Fibroblast of skin of left biceps (primary cell): Measurements from ENCODE around the gene CCR5AS.
"Not testable (repeated sequence)": the region's sequence is repeated elsewhere in the genome, so short reads cannot be mapped to it uniquely, and the experiment has no call there.

ENCODE experiments used
- DNase-seq, 2 experiments: peaks; one replicate each; pipeline ENCODE4 v3.0.0-alpha.2; 2013; ENCODE audit warnings: low read depth in 2 of 2

CCR5AS gene

DNA sequence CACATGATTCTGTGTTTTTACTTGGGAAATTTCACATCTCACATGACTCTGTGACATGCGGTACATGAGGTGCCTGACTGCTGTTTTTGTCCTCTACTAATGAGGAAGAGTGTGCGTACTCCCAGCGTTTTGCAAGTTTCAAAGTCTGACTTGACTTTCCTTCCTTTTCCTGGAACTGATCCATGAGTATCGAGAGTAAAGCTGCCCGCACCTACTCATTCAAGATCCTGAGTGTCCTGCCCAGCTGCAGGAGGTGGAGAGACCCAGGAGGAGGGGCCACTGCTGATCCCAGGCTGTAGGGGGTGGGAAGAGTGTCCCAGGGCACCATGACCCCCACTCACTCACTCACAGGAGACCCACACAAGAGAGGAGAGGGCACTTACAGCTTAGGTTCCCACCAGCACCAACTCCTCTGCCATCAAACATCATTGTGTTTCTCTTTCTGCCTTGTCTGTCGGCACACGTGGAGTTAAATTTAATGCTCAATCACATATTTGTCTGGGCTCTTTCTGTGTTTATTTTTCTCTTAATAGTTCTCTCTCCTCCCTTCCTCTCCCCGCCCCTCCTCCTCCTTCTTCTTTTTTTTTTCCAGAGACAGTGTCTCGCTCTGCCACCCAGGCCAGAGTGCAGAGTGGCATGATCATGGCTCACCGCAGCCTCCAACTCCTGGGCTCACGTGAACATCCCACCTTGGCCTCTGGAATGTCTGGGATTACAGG, 1.4 kb downstream of the CCR5AS start:
- DNase-seq, result no peak

DNA sequence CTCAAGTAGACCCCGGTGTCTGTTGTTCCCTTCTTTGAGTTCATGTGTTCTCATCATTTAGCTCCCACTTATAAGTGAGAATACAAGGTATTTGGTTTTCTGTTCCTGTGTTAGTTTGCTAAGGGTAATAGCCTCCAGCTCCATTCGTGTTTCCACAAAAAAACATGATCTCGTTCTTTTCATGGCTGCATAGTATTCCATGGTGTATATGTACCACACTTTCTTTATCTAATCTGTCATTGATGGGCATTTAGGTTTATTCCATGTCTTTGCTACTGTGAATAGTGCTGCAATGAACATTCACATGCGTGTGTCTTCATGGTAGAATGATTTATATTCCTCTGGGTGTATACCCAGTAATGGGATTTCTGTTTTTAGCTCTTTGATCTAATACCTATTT, 4.0 kb downstream of the CCR5AS start:
- not testable (repeated sequence) for DNase-seq

- DNase-seq, result no peak
Measured at GRCh38 chr3:46401579-46401978, 5.3 kb downstream of the CCR5AS start.

DNA sequence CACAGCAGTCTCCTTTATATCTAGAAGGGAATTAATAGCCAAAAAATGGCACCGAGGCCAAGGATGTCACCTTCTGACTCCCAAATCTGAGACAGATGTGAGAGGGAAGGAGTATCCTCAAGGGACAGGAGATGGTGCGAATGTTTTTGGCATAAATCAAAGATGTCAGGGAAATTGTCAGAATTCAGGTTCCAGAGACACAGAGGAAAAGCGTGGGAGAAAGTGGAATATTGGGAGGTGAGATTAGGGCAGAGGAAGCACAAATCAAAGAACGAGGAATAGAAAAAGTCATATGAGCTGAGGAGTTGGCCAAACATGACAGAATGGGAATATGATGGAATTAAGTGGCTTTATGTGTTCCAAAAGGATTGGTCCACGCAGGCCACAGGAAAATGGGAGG, 6.0 kb downstream of the CCR5AS start:
- no peak for DNase-seq

GRCh38 chr3:46400000-46400734, 6.7 kb downstream of the CCR5AS start:
- DNase-seq, result peak; percentile 53 to 60

- DNase-seq, result no peak
Measured at GRCh38 chr3:46399557-46399956, 7.3 kb downstream of the CCR5AS start.

DNA sequence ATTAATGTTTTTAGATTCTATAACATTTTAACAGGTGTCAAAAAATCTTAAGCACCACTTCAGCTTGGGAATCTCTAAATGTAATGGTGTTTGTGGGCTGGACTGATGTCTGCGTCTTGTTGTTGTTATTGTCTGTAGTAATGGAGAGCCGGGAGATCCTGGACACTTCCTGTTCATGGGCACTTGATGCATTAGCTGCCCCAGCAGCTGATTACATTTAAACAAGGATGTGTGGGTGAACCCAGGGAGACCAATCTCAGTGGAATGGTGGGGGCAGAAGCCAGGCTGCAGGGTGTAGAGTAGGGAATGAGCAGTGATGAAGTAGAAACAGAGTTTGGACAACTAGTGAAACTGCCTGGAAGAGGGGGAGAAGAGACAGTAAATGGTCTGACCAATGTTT, 7.8 kb downstream of the CCR5AS start:
- DNase-seq, result no peak

- DNase-seq, result no peak
Measured at GRCh38 chr3:46398186-46398955, 8.5 kb downstream of the CCR5AS start.

DNA sequence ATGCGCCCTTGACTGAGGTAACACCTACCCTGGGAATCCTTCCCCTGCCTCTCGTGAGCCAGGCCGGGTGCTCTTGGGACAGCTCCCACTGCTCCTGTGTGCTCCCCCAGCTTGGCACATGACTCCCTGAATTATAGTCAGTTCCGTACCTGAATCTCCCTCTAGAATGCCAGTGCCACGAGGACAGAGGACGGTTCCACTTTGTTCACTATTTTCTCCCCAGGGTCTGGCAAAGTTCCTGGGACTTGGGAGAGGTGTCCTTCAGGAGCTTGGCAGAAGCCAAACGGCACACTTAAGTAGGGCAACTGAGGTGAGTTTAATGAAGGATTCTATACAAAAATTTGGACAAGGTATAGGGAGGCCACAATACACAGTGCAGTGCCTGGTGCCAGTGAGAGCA, 9.8 kb downstream of the CCR5AS start:
- DNase-seq, result no peak

GRCh38 chr3:46395766-46396530, 10.9 kb downstream of the CCR5AS start:
- no peak for DNase-seq

DNA sequence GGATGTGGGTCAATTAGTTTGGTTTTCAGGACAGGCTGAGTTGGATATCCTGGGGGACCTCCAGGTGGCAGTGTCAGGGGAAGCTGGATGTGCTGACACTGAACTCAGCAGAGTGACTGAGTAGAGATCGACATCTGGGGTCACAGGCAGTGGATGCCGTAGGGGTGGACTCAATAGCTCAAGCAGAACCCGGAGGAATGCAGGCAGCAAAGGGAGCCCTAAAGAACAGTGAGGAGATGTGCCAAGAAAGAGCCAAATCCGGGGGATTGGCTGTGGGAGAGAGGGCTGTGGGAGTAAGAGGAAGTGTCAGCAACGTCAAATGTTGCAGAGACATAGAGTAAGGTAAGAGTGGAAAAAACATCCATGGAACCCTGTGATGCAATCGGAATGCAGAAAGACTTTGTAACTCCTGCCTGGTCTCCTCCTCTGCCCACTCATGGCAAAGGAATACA, 11.6 kb downstream of the CCR5AS start:
- no peak for DNase-seq

DNA sequence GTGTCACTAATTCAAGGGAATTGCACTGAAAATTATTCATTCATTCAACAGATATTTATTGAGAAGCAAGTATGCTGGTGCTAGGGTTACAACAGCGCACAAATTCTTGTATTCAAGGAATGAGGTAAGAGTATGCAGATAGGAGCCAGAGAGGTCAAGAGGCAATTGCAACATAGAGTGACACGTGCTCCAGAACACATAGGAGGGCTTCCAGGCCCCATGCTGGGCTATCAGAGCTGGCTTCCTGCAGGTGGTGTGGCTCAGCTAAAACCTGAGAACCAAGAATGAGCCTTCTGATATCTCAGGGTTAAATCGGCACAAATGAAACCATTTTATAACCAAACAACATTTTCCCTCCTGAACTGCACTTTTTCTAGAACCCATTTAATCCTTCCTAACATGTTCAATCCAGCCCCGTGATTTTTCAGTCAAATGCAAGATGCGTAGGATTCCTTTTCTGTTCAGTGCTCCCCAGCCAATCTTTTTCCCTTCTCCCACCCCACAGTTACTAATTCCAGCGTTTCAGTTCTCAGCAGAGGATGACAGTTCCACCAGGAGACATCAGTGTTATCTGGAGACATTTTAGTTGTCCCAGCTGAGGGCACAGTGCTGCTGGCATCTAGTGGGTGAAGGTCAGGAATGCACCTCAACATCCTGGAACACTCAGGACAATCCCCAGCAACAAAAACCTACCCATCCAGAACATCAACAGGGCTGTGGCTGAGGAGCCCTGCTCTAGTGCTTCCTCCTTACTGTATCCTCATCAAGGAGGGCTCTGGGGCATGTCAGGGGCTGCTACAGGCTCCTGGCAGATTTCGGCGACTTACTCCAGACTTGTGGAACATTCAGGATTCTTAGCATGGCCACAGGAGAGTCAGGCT, 13.1 kb downstream of the CCR5AS start:
- no peak for DNase-seq

- DNase-seq, result no peak
Measured at GRCh38 chr3:46393011-46393410, 13.9 kb downstream of the CCR5AS start.

- DNase-seq, result not testable (repeated sequence)
Measured at GRCh38 chr3:46391526-46391925, 15.3 kb downstream of the CCR5AS start.

DNA sequence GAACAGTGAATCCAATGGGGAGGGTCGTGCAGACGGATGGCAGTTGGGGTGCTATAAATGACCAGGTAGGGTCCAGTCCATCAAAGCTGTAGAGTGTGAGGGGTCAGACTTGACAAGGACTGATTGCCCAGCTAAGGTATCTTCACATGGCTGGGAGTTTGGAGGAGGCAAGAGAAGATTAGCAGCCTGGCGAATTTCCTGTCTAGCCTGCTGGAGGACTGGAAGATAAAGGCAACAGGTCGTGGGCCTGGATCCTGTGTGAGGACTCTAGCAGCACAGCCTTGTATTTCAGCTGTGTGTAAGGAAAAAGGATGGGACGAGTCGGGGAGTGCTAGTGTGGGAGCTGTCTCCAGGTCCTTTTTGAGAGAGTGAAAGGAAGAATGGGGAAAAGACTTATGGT, 17.6 kb downstream of the CCR5AS start:
- DNase-seq, result no peak

- not testable (repeated sequence) for DNase-seq
Measured at GRCh38 chr3:46388847-46389246, 18.0 kb downstream of the CCR5AS start.

- no peak for DNase-seq
Measured at GRCh38 chr3:46386205-46386604, 20.7 kb downstream of the CCR5AS start.

DNA sequence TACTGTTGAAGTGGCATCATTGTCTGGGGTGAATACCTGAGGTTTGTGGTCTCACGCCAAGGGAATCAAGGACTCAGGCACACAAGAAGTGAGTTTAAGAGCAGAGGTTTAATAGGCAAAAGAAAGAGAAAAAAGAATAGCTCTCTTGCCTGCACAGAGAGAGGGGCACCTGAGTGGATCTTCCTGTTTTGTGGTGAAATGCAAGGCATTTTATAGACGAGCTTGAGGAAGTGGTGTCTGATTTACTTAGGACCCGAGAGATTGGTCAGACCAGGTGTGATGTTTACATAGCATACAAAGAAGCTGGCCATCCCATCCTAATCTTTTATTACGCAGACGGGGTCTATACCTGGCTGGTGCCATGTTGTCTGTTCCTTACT, 22.9 kb downstream of the CCR5AS start:
- no peak for DNase-seq

DNA sequence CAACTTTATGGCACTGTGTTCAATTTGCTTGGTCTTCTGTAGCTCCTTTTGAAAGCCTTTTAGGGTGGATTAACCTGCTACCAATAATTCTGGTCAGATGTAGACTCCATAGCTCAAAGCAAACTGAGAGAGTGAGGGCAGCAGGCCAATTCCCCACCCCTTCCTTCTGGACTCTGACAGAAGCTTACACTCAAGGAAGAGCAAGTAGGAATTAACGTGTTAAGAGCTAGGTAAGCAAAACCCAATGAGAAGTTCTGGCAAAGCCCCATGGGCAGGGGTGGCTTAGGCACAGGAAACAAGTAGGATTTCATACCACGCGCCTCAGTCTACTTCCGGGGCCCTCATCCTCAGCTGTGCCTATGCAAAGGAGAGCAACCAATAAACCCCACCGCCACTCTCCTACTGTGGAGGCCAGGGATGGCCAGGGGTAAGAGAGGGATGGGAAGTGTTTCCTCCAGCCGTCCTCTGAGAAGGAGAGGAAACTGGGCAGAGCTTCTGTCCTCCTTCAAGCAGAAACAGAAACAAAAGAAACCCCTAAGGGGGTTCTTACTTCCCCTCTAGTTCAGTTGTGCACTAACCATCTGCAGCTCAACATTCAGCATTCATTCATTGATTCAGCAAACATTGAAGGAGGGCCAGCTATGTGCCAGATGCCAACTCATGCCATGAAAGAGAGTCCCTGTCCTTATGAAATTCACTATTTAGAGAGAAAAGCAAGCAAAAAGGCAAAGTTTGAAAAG, 23.5 kb downstream of the CCR5AS start:
- no peak for DNase-seq

DNA sequence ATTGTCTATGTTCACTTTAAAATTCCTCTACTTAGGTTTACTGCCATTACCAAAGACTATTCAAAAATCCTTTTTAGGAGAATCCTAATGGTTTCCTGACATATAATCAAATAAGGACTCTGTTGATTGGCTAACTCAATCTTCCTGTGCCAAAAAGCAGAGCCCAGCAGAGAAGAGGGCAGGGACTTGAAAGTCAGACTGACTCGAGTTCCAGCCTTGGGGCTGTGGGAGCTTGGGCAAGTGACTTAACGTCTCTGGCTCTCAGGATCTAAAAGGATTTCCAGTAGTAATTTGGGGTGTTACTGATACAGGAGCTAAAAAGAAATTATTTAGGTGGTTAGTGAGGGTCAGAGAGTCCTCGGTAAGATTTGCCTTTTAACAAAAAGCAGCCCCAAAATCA, 25.2 kb downstream of the CCR5AS start:
- no peak for DNase-seq
